Gastroesophageal sphincter (tissue), 3 donors: Measurements from ENCODE around the gene ADAM17.

Experiments used
- CTCF ChIP-seq, 4 experiments: fragments of 200-600 bp in 2 of 4; fragments of 450-650 bp in 2 of 4; sonication (generic) in 1 of 4; IDR thresholded peaks; one replicate each; pipeline ENCODE4 v1.5.1; 2017 to 2019; ENCODE audit warnings: antibody characterized with exemption in 4 of 4, mild to moderate bottlenecking in 2 of 4, moderate library complexity in 2 of 4
- EP300 ChIP-seq: sonication (generic); formaldehyde crosslinking; IDR thresholded peaks from one replicate; pipeline ENCODE4 v1.6.1; 2017; ENCODE audit warnings: antibody characterized with exemption, mild to moderate bottlenecking

GRCh38 chr2:9548506-9548905 is 7.1 kb downstream of the ADAM17 start:
- TF ChIP-seq EP300 (no peak), CTCF (IDR thresholded peaks at IDR 0.05) (no peak)
